Measurements from ENCODE around the gene EPS8L3. TPM values are rescaled to one million over a fixed set of nuclear protein-coding genes. Genes with fewer than 3 reads are reported as not detected.
"Not testable (repeated sequence)": the region's sequence is repeated elsewhere in the genome, so short reads cannot be mapped to it uniquely, and the experiment has no call there.

EPS8L3 gene
- total RNA-seq, 1 experiment from 2014 or later = 46.6 TPM

DNA sequence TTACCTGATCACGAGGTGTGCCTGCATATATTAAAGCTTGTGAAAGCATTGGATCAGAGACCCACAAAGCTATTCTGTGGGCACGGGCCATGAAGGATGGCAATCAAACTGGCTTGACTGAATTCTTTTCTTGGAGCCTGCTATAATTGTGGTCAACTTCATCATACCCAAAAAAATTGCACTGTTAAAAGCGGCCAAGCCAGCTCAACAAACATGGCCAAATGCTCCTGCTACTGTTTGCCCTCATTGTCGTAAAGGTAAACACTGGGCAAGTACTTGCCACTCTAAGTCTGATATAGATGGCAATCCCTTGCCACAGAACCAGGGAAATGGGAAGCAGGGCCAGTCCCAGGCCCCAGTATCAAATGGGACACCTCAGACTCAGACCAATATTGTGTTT, 58.3 kb downstream of the EPS8L3 start:
- peaks cover 20% of the 10 kb centered on the region for H3K4me1 Mint-ChIP-seq (ENCODE audit: low read depth, unreplicated experiment)
- no peak for DNase-seq
- H3K9me3 Mint-ChIP-seq (ENCODE audit: low read depth, unreplicated experiment) = no peaks in the 10 kb centered on the region
- no TSS peak for BruUV-seq (replicated peaks)
- H3K27me3 Mint-ChIP-seq (ENCODE audit: unreplicated experiment) = peaks cover 13% of the 10 kb centered on the region
- H3K4me3 Mint-ChIP-seq (ENCODE audit: low read depth, unreplicated experiment) = no peak overlapping the region
- intact Hi-C loops (cut with micrococcal nuclease; ENCODE audit: unreplicated experiment) = no loop called here
- CTCF ChIA-PET = no interaction called here
- H3K27ac Mint-ChIP-seq (ENCODE audit: unreplicated experiment) = no peak overlapping the region
- TF ChIP-seq, protein P1, sequence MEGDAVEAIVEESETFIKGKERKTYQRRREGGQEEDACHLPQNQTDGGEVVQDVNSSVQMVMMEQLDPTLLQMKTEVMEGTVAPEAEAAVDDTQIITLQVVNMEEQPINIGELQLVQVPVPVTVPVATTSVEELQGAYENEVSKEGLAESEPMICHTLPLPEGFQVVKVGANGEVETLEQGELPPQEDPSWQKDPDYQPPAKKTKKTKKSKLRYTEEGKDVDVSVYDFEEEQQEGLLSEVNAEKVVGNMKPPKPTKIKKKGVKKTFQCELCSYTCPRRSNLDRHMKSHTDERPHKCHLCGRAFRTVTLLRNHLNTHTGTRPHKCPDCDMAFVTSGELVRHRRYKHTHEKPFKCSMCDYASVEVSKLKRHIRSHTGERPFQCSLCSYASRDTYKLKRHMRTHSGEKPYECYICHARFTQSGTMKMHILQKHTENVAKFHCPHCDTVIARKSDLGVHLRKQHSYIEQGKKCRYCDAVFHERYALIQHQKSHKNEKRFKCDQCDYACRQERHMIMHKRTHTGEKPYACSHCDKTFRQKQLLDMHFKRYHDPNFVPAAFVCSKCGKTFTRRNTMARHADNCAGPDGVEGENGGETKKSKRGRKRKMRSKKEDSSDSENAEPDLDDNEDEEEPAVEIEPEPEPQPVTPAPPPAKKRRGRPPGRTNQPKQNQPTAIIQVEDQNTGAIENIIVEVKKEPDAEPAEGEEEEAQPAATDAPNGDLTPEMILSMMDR (IDR thresholded peaks at IDR 0.05; ENCODE audit: unreplicated experiment) = no peak
- H3K36me3 Mint-ChIP-seq (ENCODE audit: insufficient read depth, unreplicated experiment) = no peaks in the 10 kb centered on the region

DNA sequence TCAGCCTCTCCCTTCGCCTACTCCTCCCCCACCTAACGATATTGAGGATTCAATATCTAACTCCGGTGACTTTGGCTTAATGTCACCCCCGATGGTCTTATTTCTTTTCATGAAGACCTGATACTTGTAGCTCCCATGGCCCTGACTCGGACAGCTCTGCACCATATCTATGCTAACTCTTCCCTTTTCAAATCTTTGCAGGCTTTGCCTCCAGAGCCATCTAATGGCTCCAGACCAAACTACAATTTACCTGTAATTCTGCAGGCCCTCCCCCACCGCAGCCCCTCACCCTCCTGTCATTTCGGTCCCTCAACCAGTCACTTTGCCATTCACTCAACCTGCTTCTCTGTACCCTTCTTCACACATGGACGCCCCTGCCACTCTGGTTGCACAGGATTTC, 59.5 kb downstream of the EPS8L3 start:
- Mint-ChIP-seq H3K27me3 (ENCODE audit: unreplicated experiment) (peaks cover 13% of the 10 kb centered on the region), H3K36me3 (ENCODE audit: insufficient read depth, unreplicated experiment) (no peaks in the 10 kb centered on the region), H3K4me3 (ENCODE audit: low read depth, unreplicated experiment) (no peak overlapping the region), H3K9me3 (ENCODE audit: low read depth, unreplicated experiment) (no peaks in the 10 kb centered on the region), H3K27ac (ENCODE audit: unreplicated experiment) (no peak overlapping the region), H3K4me1 (ENCODE audit: low read depth, unreplicated experiment) (peaks cover 20% of the 10 kb centered on the region)
- intact Hi-C loops (cut with micrococcal nuclease; ENCODE audit: unreplicated experiment) = loop anchor here (5.0 kb wide), 2 partner anchors 62 to 157 kb away; partner anchors contain the start of gene GNAI3
- no peak for DNase-seq
- TF ChIP-seq, protein P1 (IDR thresholded peaks at IDR 0.05; ENCODE audit: unreplicated experiment) = no peak
- no TSS peak for BruUV-seq (replicated peaks)
- CTCF ChIA-PET = interaction anchor here (0.7 to 1.7 kb wide), 2 partner anchors 60 to 64 kb away, joined by 3 to 18 read pairs; no protein-coding TSS in a partner anchor

DNA sequence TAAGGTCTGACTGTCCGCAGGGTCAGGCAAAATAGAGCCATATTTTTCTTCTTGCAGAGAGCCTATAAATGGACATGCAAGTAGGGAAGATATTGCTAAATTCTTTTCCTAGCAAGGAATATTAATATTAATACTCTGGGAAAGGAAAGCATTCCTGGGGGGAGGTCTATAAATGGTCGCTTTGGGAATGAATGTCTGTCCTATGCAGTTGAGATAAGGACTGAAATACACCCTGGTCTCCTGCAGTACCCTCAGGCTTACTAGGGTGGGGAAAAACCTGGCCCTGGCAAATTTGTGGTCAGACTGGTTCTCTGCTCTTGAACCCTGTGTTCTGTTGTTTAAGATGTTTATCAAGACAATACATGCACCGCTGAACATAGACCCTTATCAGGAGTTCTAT, 60.8 kb downstream of the EPS8L3 start:
- H3K4me1 Mint-ChIP-seq (ENCODE audit: low read depth, unreplicated experiment) = peaks cover 20% of the 10 kb centered on the region
- not testable (repeated sequence) for DNase-seq; BruUV-seq (replicated peaks); H3K9me3 Mint-ChIP-seq (ENCODE audit: low read depth, unreplicated experiment); H3K27ac Mint-ChIP-seq (ENCODE audit: unreplicated experiment); H3K4me3 Mint-ChIP-seq (ENCODE audit: low read depth, unreplicated experiment); H3K36me3 Mint-ChIP-seq (ENCODE audit: insufficient read depth, unreplicated experiment)
- intact Hi-C loops (cut with micrococcal nuclease; ENCODE audit: unreplicated experiment) = loop anchor here (5.0 kb wide), 2 partner anchors 61 to 156 kb away; partner anchors contain the start of gene GNAI3
- CTCF ChIA-PET = interaction anchor here (1.7 kb wide), 1 partner anchor 63 kb away, joined by 18 read pairs; no protein-coding TSS in a partner anchor
- H3K27me3 Mint-ChIP-seq (ENCODE audit: unreplicated experiment) = peaks cover 13% of the 10 kb centered on the region

Other genes starting within 250 kb of the EPS8L3 start
- gene GPR61, start 224.1 kb downstream of the EPS8L3 start, total RNA-seq (2022) = not detected in 2 replicates
- 6.3 and 6.5 TPM in 2 replicates for gene GNAI3, start 215.3 kb downstream of the EPS8L3 start, total RNA-seq (2022)
- gene GNAT2, start 144.3 kb downstream of the EPS8L3 start, total RNA-seq (2022) = not detected in 2 replicates
- 34.0 and 54.6 TPM in 2 replicates for gene AMPD2, start 144.1 kb downstream of the EPS8L3 start, total RNA-seq (2022)
- 12.6 and 13.6 TPM in 2 replicates for gene GSTM4, start 107.8 kb downstream of the EPS8L3 start, total RNA-seq (2022)
- 2.5 and 3.2 TPM in 2 replicates for gene GSTM2, start 95.9 kb downstream of the EPS8L3 start, total RNA-seq (2022)
- gene GSTM1, start 76.1 kb downstream of the EPS8L3 start, total RNA-seq (2022) = 15.4 TPM in 2 replicates
- gene GSTM5, start 51.7 kb downstream of the EPS8L3 start, total RNA-seq (2022) = not detected in 2 replicates
- gene GSTM3, start 22.9 kb downstream of the EPS8L3 start, total RNA-seq (2022) = 67.9 and 73.7 TPM in 2 replicates
- 10.8 and 11.1 TPM in 2 replicates for gene CSF1, start 146.9 kb upstream of the EPS8L3 start, total RNA-seq (2022)
- 54.2 and 56.5 TPM in 2 replicates for gene AHCYL1, start 220.8 kb upstream of the EPS8L3 start, total RNA-seq (2022)